Retina (tissue), 1 donor: ENCODE measurements around the gene AOC2.
"Not testable (repeated sequence)": the region's sequence is repeated elsewhere in the genome, so short reads cannot be mapped to it uniquely, and the experiment has no call there.

Source experiments
- DNase-seq: peaks from one replicate; pipeline ENCODE4 v3.0.0-alpha.2; 2016

The AOC2 gene

GRCh38 chr17:42882166-42882565 lies 37.8 kb downstream of the AOC2 start:
- DNase-seq: no peak

- no peak for DNase-seq
Measured at GRCh38 chr17:42883802-42884558, 39.6 kb downstream of the AOC2 start.

- DNase-seq: not testable (repeated sequence)
Measured at GRCh38 chr17:42885806-42886205, 41.4 kb downstream of the AOC2 start.

GRCh38 chr17:42886283-42887176 lies 42.1 kb downstream of the AOC2 start:
- no peak for DNase-seq

GRCh38 chr17:42889809-42890208 lies 45.4 kb downstream of the AOC2 start:
- DNase-seq: no peak

GRCh38 chr17:42891539-42892152 lies 47.3 kb downstream of the AOC2 start:
- peak; percentile 14 for DNase-seq

- no peak for DNase-seq
Measured at GRCh38 chr17:42893359-42893758, 49.0 kb downstream of the AOC2 start.

GRCh38 chr17:42894283-42895184 lies 50.2 kb downstream of the AOC2 start:
- no peak for DNase-seq

- DNase-seq: no peak
Measured at GRCh38 chr17:42895185-42895555, 50.8 kb downstream of the AOC2 start.

- DNase-seq: no peak
Measured at GRCh38 chr17:42898147-42898811, 53.9 kb downstream of the AOC2 start.

- not testable (repeated sequence) for DNase-seq
Measured at GRCh38 chr17:42899981-42900380, 55.6 kb downstream of the AOC2 start.
